GM19351 (cell line): ENCODE data around the gene OVOL1.
"Not testable (repeated sequence)": the region's sequence is repeated elsewhere in the genome, so short reads cannot be mapped to it uniquely, and the experiment has no call there.

Experiments
- ATAC-seq: cut with Tn5 transposase; IDR thresholded peaks from one replicate; pipeline ENCODE4 v1.9.1; 2021; ENCODE audit warnings: mild to moderate bottlenecking, moderate library complexity; ENCODE audit not compliant: unreplicated experiment

OVOL1 gene

GRCh38 chr11:65814131-65814985, 27.5 kb downstream of the OVOL1 start:
- ATAC-seq: no peak

DNA sequence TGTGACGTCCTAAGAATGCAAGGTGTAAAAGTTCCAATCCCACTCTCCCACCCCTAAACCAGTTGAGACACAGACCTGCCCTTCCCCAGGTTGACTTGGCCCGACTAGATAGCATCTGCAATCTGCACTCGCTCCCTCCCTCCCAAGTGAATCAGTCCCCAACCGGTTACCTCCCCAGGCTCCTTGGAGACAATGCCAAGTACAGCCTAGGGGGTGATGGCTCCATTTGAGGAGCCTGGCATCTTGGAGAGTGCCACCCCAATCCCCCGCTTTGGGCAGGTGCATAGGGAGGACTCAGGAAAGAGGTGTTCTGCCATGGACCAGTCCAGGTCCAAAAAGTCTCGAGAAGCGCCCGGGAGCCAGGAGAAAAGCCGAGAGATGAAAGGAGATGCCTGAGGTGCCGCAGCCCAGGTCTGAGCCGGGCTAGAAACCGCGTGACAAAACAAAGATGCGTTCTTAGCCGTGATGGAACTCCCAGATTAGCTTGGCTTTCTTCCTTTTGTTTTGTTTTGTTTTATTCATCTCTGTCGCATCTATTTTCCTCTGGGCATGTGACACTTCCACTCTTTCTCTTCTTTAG, 28.2 kb downstream of the OVOL1 start:
- no peak for ATAC-seq

DNA sequence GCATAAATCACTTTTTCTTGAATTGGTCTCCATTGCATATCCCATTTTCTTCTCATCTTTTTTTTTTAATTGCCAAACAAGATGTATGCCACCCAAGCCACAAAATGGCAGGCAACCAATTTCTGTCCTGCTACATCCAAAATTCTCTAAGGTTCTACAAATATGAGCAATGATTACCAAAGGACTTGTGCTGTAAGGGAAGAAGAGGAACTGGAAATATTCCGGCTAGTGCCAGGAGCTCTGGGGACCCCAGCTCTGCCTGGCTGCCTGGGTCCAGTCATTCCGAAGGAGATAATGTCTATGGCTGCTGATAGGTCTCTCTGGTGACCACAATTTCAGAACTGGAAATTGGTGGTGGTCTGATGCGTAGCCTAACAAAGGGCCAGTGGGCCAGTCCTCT, 29.8 kb downstream of the OVOL1 start:
- no peak for ATAC-seq

DNA sequence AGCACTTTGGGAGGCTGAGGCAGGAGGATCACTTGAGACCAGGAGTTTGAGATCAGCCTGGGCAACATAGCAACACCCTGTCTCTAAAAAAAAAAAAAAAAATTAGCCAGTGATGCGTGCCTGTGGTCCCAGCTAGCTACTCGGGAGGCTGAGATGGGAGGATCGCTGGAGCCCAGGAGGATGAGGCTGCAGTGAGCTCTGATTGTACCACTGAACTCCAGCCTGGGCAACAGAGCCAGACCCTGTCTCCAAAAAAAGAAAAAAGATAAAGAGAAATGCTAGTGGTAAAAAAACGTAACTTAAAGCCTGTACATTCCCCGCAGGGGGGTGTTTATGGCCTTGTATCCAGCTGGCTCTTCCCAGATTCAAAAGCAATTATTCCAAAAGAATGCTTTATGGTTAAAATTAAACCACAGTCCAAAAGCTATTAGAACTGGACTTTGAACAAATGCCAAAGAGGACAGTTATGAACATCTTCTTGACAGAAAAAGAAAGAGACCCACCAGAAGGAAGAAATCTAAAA, 30.5 kb downstream of the OVOL1 start:
- no peak for ATAC-seq

DNA sequence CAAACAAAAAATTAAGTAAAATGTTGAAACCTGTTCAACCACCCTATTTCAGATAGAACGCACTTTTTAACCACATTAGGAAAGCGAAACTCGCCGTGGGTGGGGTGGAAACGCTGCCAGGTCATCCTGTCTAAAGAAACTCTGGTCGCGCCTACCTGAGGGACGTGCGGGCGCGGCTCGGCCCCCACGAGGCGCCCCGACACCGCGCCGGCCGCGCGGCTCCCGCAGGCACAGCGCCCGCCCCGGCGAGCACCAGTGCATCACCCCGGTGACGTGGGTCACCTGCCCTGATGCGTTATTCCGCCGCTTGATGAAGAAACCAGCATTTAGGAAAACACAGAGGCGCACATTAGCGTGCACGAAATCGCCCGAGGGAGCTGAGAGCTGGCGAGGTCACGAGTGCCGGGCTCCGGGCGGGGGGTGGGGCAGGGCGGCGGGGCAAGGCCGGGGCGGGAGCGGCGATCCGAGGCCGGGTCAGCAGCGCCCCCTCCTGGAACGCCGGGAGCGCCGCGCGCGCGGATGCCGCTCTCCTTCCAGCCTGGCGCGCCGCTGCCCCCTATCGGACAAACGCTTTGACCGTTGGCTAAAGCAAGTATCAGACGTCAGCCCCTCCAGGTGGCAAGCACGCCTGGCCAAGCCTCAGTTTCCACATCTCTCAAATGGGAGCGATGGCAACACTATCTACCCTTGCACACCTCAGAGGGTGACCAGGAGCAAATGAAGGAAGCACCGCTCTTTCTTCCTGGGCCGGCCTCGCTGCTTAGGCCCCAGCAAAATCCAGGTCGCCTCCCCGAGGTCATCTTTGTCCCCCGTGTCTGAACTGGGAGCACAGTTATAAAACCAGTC, 31.2 kb downstream of the OVOL1 start:
- ATAC-seq: no peak

DNA sequence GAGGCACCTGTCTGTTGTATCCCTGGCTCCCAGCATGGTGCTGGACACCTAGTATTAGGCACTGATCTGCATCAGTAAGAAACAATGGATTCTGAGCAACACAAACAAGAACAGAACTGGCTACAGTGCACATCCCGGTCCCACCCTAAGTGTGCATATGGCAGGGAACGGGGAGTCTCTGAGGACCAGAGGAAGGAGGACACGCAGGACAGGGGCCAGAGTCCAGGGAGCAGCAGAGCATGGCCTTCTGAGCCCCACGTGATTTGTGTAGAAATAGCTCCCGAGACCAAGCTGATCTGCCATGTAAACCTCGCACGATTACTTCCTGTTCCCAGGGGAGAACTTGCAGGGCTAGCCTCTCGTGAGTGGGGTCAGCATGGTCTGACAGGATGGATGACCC, 34.2 kb downstream of the OVOL1 start:
- no peak for ATAC-seq

DNA sequence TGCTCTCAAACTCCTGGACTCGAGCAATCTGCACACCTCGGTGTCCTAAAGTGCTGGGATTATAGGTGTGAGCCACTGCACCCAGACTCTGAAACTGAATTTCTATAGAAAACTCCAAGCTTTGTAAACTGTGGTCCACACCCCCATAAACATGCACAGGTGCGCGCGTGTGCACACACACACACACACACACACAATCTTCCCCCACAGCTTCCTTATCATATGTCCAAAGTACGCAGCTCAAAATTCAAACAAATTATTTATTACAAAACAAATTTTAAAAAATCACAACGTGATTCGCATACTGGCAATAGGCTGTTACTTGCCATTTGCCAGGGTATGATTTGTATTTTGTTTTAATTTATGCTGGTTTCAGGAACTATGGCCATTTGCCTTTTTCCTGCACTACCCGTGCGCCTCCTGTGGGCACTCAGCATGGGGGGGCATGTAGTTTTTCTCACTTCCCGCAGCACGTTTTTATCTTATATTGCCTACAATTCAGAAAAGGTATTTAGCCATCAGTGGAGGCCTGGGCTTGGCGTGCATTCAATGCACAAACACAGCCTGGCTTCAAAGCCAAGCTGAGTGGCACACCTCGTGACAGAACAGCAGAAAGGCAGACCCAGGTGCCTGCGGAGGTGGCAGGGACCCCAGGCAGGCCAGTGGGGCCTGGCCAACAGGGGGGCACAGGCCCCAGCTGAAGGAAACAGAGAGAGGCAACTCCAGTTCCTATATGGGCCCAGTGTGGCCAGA, 36.1 kb downstream of the OVOL1 start:
- ATAC-seq: no peak

DNA sequence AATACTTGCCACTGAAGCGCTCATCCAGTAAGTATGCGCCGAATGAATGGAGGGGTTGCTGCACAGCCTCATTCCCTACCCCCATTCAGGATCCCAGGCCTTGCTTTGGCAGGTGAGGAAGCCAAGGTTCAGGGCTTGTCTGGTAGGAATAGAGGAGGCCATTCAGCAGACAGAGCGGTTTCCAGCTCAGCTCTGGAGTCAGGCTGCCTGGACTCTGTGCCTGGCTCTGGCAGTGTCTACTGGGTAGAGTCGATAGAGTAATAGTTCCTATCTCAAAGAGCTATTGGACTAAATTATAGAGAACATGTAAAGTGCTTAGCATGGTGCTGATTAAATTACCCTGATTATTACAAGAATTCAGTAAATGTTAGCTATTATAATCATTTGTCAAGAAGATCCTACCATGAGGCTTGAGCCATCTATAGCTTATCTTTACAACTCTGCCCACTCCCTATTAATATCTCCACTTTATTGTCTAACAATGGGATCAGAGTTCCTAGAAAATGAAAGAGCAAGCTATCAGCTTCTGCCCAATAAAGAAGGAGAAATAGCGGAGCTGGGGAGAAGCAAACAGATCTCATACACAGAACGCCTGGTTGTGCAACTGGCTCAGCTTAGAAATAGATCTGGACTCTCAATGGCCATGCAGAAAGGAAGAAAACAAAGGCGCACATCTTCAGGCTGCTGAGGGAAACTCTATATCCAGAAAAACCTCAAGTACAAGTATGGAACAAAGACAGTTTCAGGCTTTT, 40.3 kb downstream of the OVOL1 start:
- ATAC-seq: no peak

DNA sequence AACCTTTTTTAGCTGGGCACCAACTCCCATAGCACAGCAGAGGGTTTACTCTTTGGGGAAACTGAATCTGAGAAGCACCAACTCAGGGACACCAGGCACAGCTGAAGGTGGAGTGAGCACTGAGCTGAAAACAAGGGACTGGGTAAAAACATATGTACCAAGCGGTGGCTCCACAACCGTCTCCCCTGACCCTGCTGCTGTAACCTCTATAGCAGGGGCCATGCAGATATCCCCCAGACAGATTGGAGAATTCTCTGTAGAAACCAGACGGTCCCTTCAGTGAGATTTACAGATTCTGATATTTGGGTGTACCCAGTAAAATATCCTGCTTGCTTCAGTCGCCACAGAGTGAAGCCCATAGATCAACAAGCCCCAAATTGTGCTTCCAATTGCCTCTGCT, 42.6 kb downstream of the OVOL1 start:
- no peak for ATAC-seq

DNA sequence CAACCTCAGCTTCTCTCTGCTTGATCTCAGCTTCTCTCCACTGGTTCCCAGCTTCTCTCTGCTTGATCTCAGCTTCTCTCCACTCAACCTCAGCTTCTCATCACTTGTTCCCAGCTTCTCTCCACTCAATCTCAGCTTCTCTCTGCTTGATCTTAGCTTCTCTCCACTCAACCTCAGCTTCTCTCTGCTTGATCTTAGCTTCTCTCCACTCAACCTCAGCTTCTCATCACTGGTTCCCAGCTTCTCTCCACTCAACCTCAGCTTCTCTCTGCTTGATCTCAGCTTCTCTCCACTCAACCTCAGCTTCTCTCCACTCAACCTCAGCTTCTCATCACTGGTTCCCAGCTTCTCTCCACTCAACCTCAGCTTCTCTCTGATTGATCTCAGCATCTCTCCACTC, 45.4 kb downstream of the OVOL1 start:
- ATAC-seq: not testable (repeated sequence)

- peak; percentile 93 for ATAC-seq
These were observed 46.6 kb downstream of the OVOL1 start, which contains the start of gene SNX32 for GRCh38 chr11:65833297-65834030. SNX32 (plus strand) TSS chr11:65833963; CDS start chr11:65834066, 103 bp downstream.

- ATAC-seq: no peak
These were observed 47.3 kb downstream of the OVOL1 start for GRCh38 chr11:65834202-65834601.

- no peak for ATAC-seq
These were observed 55.3 kb downstream of the OVOL1 start for GRCh38 chr11:65842144-65842543.

DNA sequence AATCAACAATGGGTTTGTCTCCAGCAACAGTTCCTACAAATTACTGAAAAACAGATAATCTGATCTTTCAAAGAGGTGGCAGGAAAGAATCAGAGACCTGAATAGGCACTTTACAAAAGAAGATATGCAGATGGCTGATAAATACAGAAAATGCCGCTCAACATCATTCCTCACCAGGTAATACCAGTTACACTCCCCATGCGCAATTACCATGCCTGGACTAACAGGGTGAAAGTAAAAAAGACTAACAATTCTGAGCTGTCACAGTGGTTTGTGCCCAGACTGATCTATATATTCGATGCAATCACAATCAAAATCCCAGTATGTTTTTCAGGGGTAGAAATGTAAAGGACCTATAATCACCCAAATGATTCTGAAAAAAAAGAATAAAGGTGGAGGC, 56.9 kb downstream of the OVOL1 start:
- ATAC-seq: no peak

DNA sequence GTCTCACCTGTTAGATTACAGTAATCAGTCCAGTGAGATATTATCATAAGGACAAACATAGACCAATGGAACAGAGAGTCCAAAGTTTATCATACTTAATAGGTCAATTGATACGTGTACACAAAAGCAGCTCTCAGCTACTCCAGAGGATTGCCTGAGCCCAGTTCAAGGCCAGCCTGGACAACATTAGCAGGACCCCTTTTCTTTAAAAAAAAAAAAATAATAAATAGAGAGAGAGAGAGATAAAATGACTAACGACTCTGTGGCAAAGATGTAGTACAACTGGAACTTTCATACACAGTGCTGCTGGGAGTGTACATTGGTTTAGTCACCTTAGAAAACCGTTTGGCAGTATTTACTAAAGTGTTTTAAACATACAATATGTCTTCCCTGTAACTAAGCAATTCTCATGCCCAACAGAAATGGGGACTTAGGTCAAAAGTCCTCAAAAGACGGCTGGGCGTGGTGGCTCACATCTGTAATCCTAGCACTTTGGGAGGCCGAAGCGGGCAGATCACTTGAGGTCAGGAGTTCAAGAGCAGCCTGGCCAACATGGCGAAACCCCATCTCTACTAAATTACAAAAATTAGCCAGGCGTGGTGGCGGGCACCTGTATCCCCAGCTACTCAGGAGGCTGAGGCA, 57.5 kb downstream of the OVOL1 start:
- ATAC-seq: no peak
